HG03439 (cell line): ENCODE data around the gene BANP.
"Not testable (repeated sequence)": the region's sequence is repeated elsewhere in the genome, so short reads cannot be mapped to it uniquely, and the experiment has no call there.

Source experiments
- ATAC-seq: cut with Tn5 transposase; IDR thresholded peaks from one replicate; pipeline ENCODE4 v1.9.1; 2021; ENCODE audit warnings: mild to moderate bottlenecking, moderate library complexity; ENCODE audit not compliant: unreplicated experiment

BANP gene

GRCh38 chr16:88098731-88099562 lies 147.7 kb downstream of the BANP start:
- ATAC-seq: not testable (repeated sequence)

- ATAC-seq: no peak
These were observed 148.3 kb downstream of the BANP start for GRCh38 chr16:88099563-88099890.

- ATAC-seq: not testable (repeated sequence)
These were observed 148.7 kb downstream of the BANP start for GRCh38 chr16:88099956-88100355.

GRCh38 chr16:88100801-88101622 lies 149.8 kb downstream of the BANP start:
- not testable (repeated sequence) for ATAC-seq

GRCh38 chr16:88101623-88102105 lies 150.4 kb downstream of the BANP start:
- ATAC-seq: not testable (repeated sequence)

- no peak for ATAC-seq
These were observed 151.4 kb downstream of the BANP start for GRCh38 chr16:88102597-88102996.

GRCh38 chr16:88103011-88103410 lies 151.8 kb downstream of the BANP start:
- ATAC-seq: no peak

- ATAC-seq: no peak
These were observed 152.5 kb downstream of the BANP start for GRCh38 chr16:88103581-88104188.

GRCh38 chr16:88104363-88104762 lies 153.1 kb downstream of the BANP start:
- ATAC-seq: not testable (repeated sequence)

GRCh38 chr16:88105574-88106140 lies 154.4 kb downstream of the BANP start:
- ATAC-seq: not testable (repeated sequence)

GRCh38 chr16:88106566-88106965 lies 155.3 kb downstream of the BANP start:
- not testable (repeated sequence) for ATAC-seq

GRCh38 chr16:88108762-88109161 lies 157.5 kb downstream of the BANP start:
- no peak for ATAC-seq

- not testable (repeated sequence) for ATAC-seq
These were observed 158.7 kb downstream of the BANP start for GRCh38 chr16:88109726-88110621.

- not testable (repeated sequence) for ATAC-seq
These were observed 159.8 kb downstream of the BANP start for GRCh38 chr16:88110875-88111494.

- ATAC-seq: not testable (repeated sequence)
These were observed 160.7 kb downstream of the BANP start for GRCh38 chr16:88111976-88112375.

GRCh38 chr16:88113545-88114045 lies 162.4 kb downstream of the BANP start:
- no peak for ATAC-seq

- not testable (repeated sequence) for ATAC-seq
These were observed 163.5 kb downstream of the BANP start for GRCh38 chr16:88114541-88115228.

- no peak for ATAC-seq
These were observed 164.9 kb downstream of the BANP start for GRCh38 chr16:88116121-88116520.

GRCh38 chr16:88117476-88117868 lies 166.2 kb downstream of the BANP start:
- ATAC-seq: no peak
